Measurements from ENCODE around the gene SIDT1.

- TF ChIP-seq CTCF (IDR thresholded peaks at IDR 0.05; ENCODE audit: insufficient read depth, low read depth, low read length): peak; percentile 4
- TF ChIP-seq EZH2 (IDR thresholded peaks at IDR 0.05; ENCODE audit: insufficient read depth, low read length): no peak
These were observed 91.0 kb downstream of the SIDT1 start for GRCh38 chr3:113623324-113623723.
